NCI-H82 treated with DMSO at 0.1 percent for 48 hours (cell line): Measurements from ENCODE around the gene RPS19.
"Not testable (repeated sequence)": the region's sequence is repeated elsewhere in the genome, so short reads cannot be mapped to it uniquely, and the experiment has no call there.

Source experiments
- DNase-seq: peaks from one replicate; lab custom pipeline; 2025; ENCODE audit not compliant: unreplicated experiment; lab: John Stamatoyannopoulos, UW

RPS19 gene

GRCh38 chr19:41859213-41859617 lies 840 bp upstream of the RPS19 start:
- DNase-seq, result no peak

- no peak for DNase-seq
These were observed 512 bp downstream of the RPS19 start for GRCh38 chr19:41860419-41861115.

- no peak for DNase-seq
These were observed 1.2 kb downstream of the RPS19 start for GRCh38 chr19:41861116-41861768.

- DNase-seq, result no peak
These were observed 1.8 kb downstream of the RPS19 start for GRCh38 chr19:41861846-41862245.

GRCh38 chr19:41862445-41862986 lies 2.5 kb downstream of the RPS19 start:
- no peak for DNase-seq

- DNase-seq, result no peak
These were observed 3.3 kb downstream of the RPS19 start for GRCh38 chr19:41863209-41863931.

- DNase-seq, result no peak
These were observed 4.3 kb downstream of the RPS19 start for GRCh38 chr19:41864374-41864773.

- DNase-seq, result no peak
These were observed 6.2 kb downstream of the RPS19 start for GRCh38 chr19:41866284-41866683.

GRCh38 chr19:41868120-41868988 lies 8.3 kb downstream of the RPS19 start:
- no peak for DNase-seq

GRCh38 chr19:41868989-41869300 lies 8.9 kb downstream of the RPS19 start:
- no peak for DNase-seq

- DNase-seq, result no peak
These were observed 9.4 kb downstream of the RPS19 start for GRCh38 chr19:41869374-41869955.

GRCh38 chr19:41870401-41870873 lies 10.4 kb downstream of the RPS19 start:
- DNase-seq, result no peak

- no peak for DNase-seq
These were observed 11.7 kb downstream of the RPS19 start for GRCh38 chr19:41871573-41872383.

- DNase-seq, result no peak
These were observed 12.3 kb downstream of the RPS19 start for GRCh38 chr19:41872384-41872774.

GRCh38 chr19:41872775-41873647 lies 13.0 kb downstream of the RPS19 start:
- DNase-seq, result peak; percentile 72

GRCh38 chr19:41875973-41876372 lies 15.9 kb downstream of the RPS19 start:
- not testable (repeated sequence) for DNase-seq

GRCh38 chr19:41876847-41877832 lies 17.1 kb downstream of the RPS19 start, which contains the start of gene CD79A:
TSS of gene CD79A (plus strand) at chr19:41877279. CDS start at chr19:41877305, 26 bp downstream.
- no peak for DNase-seq
